Activated T-helper 17 cell treated with anti-CD3 and anti-CD28 coated beads, Interleukin-2, amount 50 U/mL, for 72 hours (primary cell): ENCODE data around the gene SUPT20H. TPM values are rescaled to one million over a fixed set of nuclear protein-coding genes. Genes with fewer than 3 reads are reported as not detected.
A peak's percentile ranks its signal among the peaks of the same experiment; 100 is the strongest.

Source experiments
- ATAC-seq: fragments of 150-1000 bp; cut with Tn5 transposase; replicated peaks from 2 replicates; pipeline ENCODE4 v1.10.0; 2021; ENCODE audit warnings: mild to moderate bottlenecking, moderate library complexity
- H3K27ac Mint-ChIP-seq: one replicate; pipeline ENCODE4 v1.8.0; 2022; ENCODE audit warnings: mixed read lengths
- H3K27me3 Mint-ChIP-seq: one replicate; pipeline ENCODE4 v1.8.0; 2022; ENCODE audit warnings: mixed read lengths
- H3K36me3 Mint-ChIP-seq: one replicate; pipeline ENCODE4 v1.8.0; 2022; ENCODE audit warnings: low read depth, mild to moderate bottlenecking, mixed read lengths
- H3K4me1 Mint-ChIP-seq: one replicate; pipeline ENCODE4 v1.8.0; 2022; ENCODE audit warnings: mixed read lengths
- H3K4me3 Mint-ChIP-seq: one replicate; pipeline ENCODE4 v1.8.0; 2022; ENCODE audit warnings: mild to moderate bottlenecking, mixed read lengths
- H3K9me3 Mint-ChIP-seq: one replicate; pipeline ENCODE4 v1.8.0; 2022; ENCODE audit warnings: mixed read lengths
- total RNA-seq, 2 donors: library from RNA; stranded (reverse); gene quantifications; one replicate each; pipeline ENCODE4 v1.2.3, GENCODE V29; 2022

SUPT20H gene
- total RNA-seq: 10 to 100 TPM; 56.7 to 72.8 TPM

DNA sequence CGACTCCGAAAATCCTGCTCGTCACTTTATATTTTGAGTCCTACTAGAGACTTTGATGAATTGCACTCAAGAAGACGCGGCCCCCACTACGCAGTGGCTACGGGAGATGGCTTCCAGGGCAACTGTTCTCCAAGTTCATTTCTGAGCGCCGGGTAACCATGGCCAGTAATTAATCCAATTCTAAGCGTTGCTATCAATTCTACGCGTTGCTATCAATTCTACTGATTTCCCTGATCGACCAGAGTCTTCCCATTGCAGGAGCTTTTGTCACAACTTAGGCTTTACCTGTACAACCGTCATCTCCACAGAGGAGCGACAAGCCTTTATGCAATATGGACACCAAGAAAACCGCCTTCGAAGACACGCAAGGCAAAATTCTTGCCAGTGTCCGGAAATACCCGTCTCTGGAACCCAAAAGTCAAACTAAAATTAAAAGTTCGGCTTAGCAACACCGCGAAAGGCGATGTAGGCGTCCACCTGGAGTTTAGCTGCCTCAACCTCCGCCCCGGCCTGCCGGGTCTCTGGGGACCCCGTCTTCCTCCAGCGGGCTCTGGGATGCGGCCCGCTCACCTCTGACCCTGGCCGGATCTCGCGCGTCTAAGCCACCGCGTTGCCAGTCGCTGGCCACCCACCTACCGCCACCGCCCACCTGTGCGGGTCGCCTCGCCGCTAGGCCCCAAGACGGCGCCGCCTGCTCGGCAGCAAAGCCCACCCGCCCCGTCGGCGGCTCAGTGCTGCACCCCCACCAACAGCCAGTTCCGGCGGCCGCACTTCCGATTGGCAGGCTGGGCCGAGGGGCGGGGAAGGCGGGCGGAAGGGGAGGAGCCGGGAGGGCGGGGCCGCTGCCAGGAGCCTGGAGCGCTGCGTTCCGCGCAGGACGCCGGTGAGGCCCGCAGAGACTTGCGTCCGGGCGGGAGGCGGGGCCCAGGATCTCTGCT is at the start of gene SUPT20H:
Gene SUPT20H, minus strand, starts transcription at position 779 of the 938 bp plus-strand sequence. CDS start 8,198 bp downstream, outside the sequence.
- peaks cover 6% of the 10 kb centered on the region for H3K4me1 Mint-ChIP-seq
- H3K27me3 Mint-ChIP-seq: no peaks in the 10 kb centered on the region
- peak within 1 kb of the TSS; percentile 96 for H3K27ac Mint-ChIP-seq
- no peaks in the 10 kb centered on the region for H3K9me3 Mint-ChIP-seq
- peaks cover 21% of the 10 kb centered on the region for H3K36me3 Mint-ChIP-seq
- H3K4me3 Mint-ChIP-seq: peak within 1 kb of the TSS; percentile 98
- peak; percentile 99 for ATAC-seq

DNA sequence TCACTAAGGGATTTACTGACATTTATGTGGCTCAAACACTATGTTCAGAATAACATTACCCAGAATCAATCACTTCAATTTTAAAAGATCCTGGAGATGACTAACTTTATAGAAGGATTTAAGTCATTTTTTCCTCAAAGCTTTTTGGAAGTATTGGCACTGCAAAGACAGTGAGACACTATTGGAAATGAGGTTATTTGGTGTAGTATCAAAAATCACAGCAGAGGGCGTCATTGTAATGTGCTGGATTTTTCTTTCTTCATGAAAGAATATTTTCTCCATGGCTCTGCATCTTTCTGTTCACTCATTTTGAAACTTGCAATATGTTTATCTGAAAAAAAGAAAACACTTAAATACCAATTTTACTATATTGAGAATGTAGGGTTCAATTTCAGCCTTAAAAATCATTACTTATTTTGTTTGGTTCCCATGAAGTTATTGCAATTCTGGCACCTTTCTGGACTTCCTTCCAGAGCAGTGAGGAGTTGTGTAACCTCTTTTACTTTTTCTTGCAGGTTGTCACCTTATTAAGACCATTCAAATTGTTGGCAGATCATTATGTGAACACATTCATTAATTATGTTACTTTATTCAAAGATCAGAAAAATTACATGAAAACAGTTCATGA is 49.7 kb upstream of the SUPT20H start:
- no peaks in the 10 kb centered on the region for H3K4me1 Mint-ChIP-seq
- no peak for ATAC-seq
- H3K9me3 Mint-ChIP-seq: no peaks in the 10 kb centered on the region
- H3K27ac Mint-ChIP-seq: no peak overlapping the region
- no peaks in the 10 kb centered on the region for H3K36me3 Mint-ChIP-seq
- no peak overlapping the region for H3K4me3 Mint-ChIP-seq
- peaks cover 12% of the 10 kb centered on the region for H3K27me3 Mint-ChIP-seq

DNA sequence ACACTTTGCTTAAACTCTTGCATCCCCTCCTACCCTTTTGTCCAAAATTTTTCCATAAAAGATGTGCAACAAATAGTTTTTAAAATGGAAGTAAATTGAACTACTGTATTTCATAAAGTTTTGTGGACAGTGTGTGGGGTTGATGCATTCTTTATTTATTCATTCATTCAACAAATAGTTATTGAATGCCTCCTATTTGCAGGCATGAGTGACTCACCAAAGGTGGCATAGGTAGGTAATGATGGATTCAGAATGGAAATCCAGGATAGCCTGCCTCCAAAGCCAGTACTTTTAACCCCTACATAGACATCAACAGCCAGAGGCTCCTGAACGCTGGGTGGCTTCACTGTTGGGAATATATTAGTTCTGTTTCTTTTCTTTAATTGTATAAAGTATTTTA is 48.4 kb upstream of the SUPT20H start:
- H3K27me3 Mint-ChIP-seq: peaks cover 13% of the 10 kb centered on the region
- no peaks in the 10 kb centered on the region for H3K9me3 Mint-ChIP-seq
- no peak for ATAC-seq
- H3K27ac Mint-ChIP-seq: no peak overlapping the region
- H3K4me1 Mint-ChIP-seq: no peaks in the 10 kb centered on the region
- H3K36me3 Mint-ChIP-seq: no peaks in the 10 kb centered on the region
- H3K4me3 Mint-ChIP-seq: no peak overlapping the region

DNA sequence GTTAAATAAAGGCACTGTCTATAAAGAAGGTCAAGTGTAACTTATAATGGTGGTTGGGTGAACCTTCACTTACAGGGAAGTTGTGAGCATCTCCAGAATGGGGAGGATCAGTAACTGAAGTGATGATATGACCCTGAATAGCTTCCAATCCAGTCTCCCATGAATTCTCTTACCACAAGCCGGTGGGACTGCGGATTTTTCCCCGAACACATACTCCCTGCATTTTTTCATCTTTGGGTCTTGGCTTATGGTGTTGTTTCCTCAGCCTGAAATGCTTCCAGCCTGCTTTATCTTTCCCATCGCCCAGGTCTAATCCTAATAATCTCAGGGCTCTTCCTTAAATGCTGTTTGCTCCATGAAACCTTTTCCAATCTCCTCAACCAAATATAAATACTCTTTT is 48.0 kb upstream of the SUPT20H start:
- no peak for ATAC-seq
- no peak overlapping the region for H3K27ac Mint-ChIP-seq
- peaks cover 17% of the 10 kb centered on the region for H3K27me3 Mint-ChIP-seq
- H3K36me3 Mint-ChIP-seq: no peaks in the 10 kb centered on the region
- H3K4me3 Mint-ChIP-seq: no peak overlapping the region
- no peaks in the 10 kb centered on the region for H3K4me1 Mint-ChIP-seq
- H3K9me3 Mint-ChIP-seq: no peaks in the 10 kb centered on the region

DNA sequence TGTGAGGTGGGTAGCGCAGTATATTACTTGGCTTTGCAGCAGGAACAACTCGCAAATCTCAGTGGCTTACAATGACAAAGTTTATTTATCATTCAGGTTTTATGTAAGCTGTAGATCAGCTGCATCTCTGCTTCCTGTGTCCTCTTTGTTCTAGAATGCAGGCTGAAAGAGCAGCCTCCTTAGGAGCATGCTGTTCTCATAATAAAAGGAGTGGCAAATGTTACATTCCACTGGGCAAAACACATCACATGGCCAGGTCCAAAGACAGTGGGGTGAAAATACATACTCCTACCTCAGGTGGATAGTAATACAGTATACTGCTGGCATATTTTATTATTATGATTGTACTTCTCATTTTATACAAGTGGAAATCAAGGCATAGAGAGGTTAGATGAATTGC is 47.2 kb upstream of the SUPT20H start:
- no peaks in the 10 kb centered on the region for H3K9me3 Mint-ChIP-seq
- no peak overlapping the region for H3K27ac Mint-ChIP-seq
- ATAC-seq: no peak
- no peaks in the 10 kb centered on the region for H3K4me1 Mint-ChIP-seq
- H3K36me3 Mint-ChIP-seq: no peaks in the 10 kb centered on the region
- peaks cover 17% of the 10 kb centered on the region for H3K27me3 Mint-ChIP-seq
- no peak overlapping the region for H3K4me3 Mint-ChIP-seq

DNA sequence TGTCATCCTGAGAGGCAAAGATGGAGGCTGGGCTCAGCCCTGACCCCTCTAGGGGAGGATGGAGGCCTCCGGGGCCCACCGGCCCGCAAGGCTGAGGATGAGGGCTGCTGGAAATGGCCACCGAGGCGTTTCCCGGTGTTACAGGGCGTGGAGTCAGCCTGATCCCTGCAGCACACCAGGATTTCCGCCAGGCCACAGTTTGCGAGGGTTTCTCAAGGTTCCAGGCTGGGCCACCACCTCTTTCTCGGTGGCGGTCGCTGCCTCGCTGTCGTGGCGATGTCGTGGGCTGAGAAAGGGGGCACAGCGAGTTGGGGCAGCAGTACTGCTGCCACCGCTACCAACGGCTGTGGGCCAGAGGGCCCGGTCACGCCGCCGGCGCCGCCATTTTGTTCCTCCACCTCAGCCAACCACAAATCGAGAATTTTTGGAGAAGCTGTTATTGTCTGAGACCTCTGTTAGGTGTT is 45.8 kb upstream of the SUPT20H start, which contains the start of gene CSNK1A1L:
Gene CSNK1A1L, minus strand, starts transcription at position 414 of the 464 bp plus-strand sequence. Its CDS starts 408 bp downstream, at position 6.
- Mint-ChIP-seq H3K4me1 (no peaks in the 10 kb centered on the region), H3K27ac (no peak within 1 kb of the TSS), H3K27me3 (peaks cover 17% of the 10 kb centered on the region), H3K9me3 (no peaks in the 10 kb centered on the region), H3K4me3 (no peak within 1 kb of the TSS), H3K36me3 (no peaks in the 10 kb centered on the region)
- ATAC-seq: no peak

DNA sequence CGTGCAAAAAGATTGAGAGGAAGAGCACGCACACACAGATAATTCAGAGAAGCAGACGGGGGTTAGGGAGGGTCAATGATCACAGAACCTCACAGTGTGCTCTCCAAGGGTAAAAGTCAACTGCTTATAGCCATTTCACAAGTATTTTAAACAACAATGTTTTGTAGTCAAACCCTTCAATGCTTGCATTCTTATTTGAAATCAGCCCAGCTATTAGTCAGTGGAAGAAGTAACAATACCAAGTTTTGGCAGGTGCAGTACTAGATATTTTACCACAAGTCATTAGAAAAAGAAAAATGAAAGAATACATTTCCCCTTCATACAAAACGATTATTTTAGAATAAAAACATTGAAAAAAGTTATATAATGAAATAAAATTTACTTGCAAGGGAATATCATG is 43.4 kb upstream of the SUPT20H start:
- Mint-ChIP-seq H3K4me1 (no peaks in the 10 kb centered on the region), H3K27me3 (peaks cover 22% of the 10 kb centered on the region), H3K9me3 (no peaks in the 10 kb centered on the region), H3K27ac (no peak overlapping the region), H3K4me3 (no peak overlapping the region), H3K36me3 (no peaks in the 10 kb centered on the region)
- no peak for ATAC-seq

DNA sequence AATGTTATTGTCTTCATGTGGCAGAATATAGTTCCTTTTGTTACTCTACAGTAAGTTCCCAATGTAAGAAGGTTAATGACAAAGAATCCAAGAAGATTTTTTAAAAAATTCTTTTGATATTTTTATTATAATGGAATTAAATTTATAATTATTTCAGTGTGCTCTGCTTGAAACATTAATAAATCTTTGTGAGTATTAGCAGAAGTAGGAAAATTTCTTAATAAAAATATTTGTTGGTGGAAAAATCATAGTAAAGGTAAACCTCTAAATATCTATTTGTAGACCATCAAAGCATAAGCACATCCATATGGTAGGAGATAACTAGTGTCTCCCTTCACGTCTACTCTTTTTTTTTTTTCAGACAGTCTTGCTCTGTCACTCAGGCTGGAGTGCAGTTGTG is 41.7 kb upstream of the SUPT20H start:
- no peak for ATAC-seq
- Mint-ChIP-seq H3K4me1 (no peaks in the 10 kb centered on the region), H3K4me3 (no peak overlapping the region), H3K9me3 (no peaks in the 10 kb centered on the region), H3K27me3 (peaks cover 15% of the 10 kb centered on the region), H3K27ac (no peak overlapping the region), H3K36me3 (no peaks in the 10 kb centered on the region)

DNA sequence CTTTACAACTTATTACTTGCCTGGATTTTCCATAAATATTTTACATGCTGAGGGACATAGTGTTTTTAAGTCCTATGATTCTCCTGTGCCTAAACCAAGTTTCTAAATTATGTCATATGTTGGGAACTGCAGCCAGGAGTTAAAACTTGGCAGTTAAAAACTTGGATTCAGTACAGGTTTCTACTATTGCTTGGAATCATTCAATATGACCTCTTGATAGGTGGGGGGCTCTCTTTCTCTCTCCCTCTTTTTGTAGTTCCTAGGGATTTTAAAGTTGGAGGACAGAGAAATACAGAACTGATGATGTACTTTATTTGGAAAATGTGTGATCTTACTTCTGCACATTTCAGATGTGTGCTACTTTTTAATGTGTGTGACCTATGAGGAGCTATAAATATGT is 41.2 kb upstream of the SUPT20H start:
- Mint-ChIP-seq H3K4me1 (no peaks in the 10 kb centered on the region), H3K27ac (no peak overlapping the region), H3K27me3 (peaks cover 12% of the 10 kb centered on the region), H3K9me3 (no peaks in the 10 kb centered on the region), H3K36me3 (no peaks in the 10 kb centered on the region), H3K4me3 (no peak overlapping the region)
- ATAC-seq: no peak

DNA sequence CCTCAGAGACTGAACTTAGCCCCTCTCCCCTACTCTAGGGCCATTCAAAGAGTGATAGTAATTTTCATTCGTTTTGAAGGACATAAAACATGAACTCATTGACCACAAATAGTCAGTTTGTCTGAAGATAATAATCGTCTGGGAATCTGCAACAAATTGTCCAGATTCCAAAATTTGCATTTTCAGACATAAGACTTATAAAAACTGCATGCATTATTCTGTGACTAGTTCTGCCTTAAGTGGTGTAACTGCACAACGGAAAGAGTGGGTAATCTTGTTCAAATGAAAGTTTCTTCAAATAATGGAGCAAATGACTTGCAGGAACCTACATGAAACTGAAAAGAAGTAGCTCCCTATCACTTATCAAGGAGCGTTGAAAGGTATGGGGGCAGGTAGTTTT is 37.6 kb upstream of the SUPT20H start:
- Mint-ChIP-seq H3K4me3 (no peak overlapping the region), H3K4me1 (no peaks in the 10 kb centered on the region), H3K27ac (no peak overlapping the region), H3K27me3 (peaks cover 8% of the 10 kb centered on the region), H3K9me3 (no peaks in the 10 kb centered on the region), H3K36me3 (no peaks in the 10 kb centered on the region)
- no peak for ATAC-seq

DNA sequence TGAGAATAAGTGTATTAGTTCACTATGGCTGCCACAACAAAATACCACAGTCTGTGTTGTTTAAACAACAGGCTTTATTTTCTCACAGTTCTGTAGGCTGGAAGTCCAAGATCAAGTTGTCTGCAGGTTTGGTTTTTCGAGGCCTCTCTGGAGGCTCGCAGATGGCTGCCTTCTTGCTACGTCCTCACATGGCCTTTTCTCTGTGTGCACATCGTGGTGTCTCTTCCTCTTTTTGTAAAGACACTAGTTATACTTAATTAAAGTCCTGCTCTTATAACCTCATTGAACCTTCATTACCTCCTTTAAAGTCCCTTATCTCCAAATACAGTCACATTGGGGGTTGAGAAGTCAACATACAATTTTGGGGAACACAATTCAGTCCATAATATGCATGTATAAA is 35.4 kb upstream of the SUPT20H start:
- no peaks in the 10 kb centered on the region for H3K36me3 Mint-ChIP-seq
- no peaks in the 10 kb centered on the region for H3K9me3 Mint-ChIP-seq
- H3K4me3 Mint-ChIP-seq: no peak overlapping the region
- H3K4me1 Mint-ChIP-seq: no peaks in the 10 kb centered on the region
- no peak overlapping the region for H3K27ac Mint-ChIP-seq
- ATAC-seq: no peak
- H3K27me3 Mint-ChIP-seq: peaks cover 18% of the 10 kb centered on the region

DNA sequence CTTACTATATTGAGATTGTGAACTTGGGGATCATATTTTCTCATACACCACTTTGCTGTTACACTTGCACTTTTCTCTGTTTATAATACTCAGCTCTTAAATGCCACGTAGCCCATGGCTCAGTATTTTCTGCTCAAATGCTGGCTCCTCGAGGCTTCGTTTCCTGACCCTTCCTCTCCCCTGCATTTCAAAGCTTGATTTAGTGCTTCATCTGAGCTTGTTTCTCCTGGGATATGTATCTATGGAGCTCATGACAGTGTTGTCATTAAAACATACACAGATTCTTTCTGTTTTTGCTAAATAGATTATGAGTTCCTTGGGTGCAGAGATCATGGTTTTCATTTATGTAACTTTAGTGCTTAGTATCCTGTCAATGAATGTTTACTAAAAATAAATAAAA is 34.6 kb upstream of the SUPT20H start:
- H3K9me3 Mint-ChIP-seq: no peaks in the 10 kb centered on the region
- H3K4me3 Mint-ChIP-seq: no peak overlapping the region
- no peak overlapping the region for H3K27ac Mint-ChIP-seq
- peaks cover 18% of the 10 kb centered on the region for H3K27me3 Mint-ChIP-seq
- no peaks in the 10 kb centered on the region for H3K36me3 Mint-ChIP-seq
- ATAC-seq: no peak
- no peaks in the 10 kb centered on the region for H3K4me1 Mint-ChIP-seq

DNA sequence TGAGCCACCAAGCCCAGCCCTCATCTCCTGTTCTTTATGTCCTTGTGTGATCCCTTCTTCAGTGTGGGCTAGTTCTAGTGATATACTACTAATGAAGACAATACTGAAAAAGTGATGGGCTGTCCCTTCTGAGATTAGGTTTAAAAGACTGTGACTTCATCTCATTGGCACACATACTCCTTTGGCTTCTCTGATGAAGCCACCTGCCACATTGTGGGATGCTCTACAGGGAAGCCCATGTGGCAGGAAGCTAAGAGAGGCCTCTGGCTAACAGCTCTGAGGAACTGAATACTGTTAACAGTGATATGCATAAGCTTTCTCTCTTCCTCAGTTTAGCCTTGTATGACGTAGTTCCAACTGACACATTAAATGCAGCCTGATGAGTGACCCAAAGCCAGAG is 32.3 kb upstream of the SUPT20H start:
- no peaks in the 10 kb centered on the region for H3K4me1 Mint-ChIP-seq
- no peak for ATAC-seq
- H3K36me3 Mint-ChIP-seq: no peaks in the 10 kb centered on the region
- no peaks in the 10 kb centered on the region for H3K9me3 Mint-ChIP-seq
- H3K4me3 Mint-ChIP-seq: no peak overlapping the region
- H3K27ac Mint-ChIP-seq: no peak overlapping the region
- peaks cover 14% of the 10 kb centered on the region for H3K27me3 Mint-ChIP-seq

DNA sequence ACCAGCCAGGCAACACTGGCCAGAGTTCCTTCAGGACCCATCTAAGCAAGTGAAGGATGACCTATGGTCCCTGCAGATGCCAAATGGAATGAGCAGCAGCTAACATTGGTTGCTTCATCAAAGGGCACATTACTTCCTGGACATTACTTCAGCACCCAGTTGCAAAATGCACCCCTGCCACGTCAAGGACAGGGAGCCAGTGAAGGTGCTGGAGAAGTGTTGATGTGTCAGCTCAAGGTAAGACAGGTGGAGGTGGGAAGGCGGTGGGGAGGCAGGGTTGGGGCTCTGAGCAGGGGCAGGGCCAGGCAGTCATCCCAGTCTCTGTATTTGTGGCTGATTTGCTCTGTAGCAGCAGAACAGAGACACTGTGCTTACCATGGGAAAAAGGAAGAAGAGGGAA is 31.4 kb upstream of the SUPT20H start:
- ATAC-seq: no peak
- H3K4me1 Mint-ChIP-seq: no peaks in the 10 kb centered on the region
- H3K4me3 Mint-ChIP-seq: no peak overlapping the region
- H3K27ac Mint-ChIP-seq: no peak overlapping the region
- H3K27me3 Mint-ChIP-seq: peaks cover 14% of the 10 kb centered on the region
- H3K36me3 Mint-ChIP-seq: no peaks in the 10 kb centered on the region
- no peaks in the 10 kb centered on the region for H3K9me3 Mint-ChIP-seq

DNA sequence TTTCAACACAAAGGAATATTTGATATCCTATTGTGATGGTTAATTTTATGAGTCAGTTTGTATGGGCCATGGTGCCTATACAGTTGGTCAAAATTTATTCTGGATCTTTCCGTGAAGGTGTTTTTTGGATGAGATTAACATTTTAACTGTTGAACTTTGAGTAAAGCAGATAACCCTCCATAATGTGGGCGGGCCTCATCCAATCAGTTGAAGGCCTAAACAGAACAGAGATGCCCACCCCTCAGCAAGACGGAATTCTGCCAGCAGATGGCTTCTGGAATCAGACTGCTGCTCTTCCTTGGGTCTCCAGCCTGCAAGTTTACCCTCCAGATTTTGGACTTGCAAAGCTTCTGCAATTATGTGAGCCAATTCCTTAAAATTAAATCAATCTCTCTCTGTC is 30.0 kb upstream of the SUPT20H start:
- no peaks in the 10 kb centered on the region for H3K36me3 Mint-ChIP-seq
- no peak overlapping the region for H3K4me3 Mint-ChIP-seq
- no peak overlapping the region for H3K27ac Mint-ChIP-seq
- H3K9me3 Mint-ChIP-seq: no peaks in the 10 kb centered on the region
- ATAC-seq: no peak
- peaks cover 14% of the 10 kb centered on the region for H3K27me3 Mint-ChIP-seq
- no peaks in the 10 kb centered on the region for H3K4me1 Mint-ChIP-seq
